HFFc6 (cell line): ENCODE measurements around the gene MSI2. TPM values are rescaled to one million over a fixed set of nuclear protein-coding genes. Genes with fewer than 3 reads are reported as not detected.

Source experiments
- DNase-seq: peaks from one replicate; pipeline ENCODE4 v3.0.0-alpha.2; 2018
- H3K27ac Mint-ChIP-seq: 2 replicates; pipeline ENCODE4 v1.8.0; 2020; ENCODE audit warnings: mild to moderate bottlenecking, mixed read lengths
- H3K27me3 Mint-ChIP-seq: 2 replicates; pipeline ENCODE4 v1.8.0; 2021; ENCODE audit warnings: mild to moderate bottlenecking, moderate library complexity, mixed read lengths; ENCODE audit not compliant: insufficient read depth
- H3K36me3 Mint-ChIP-seq: 2 replicates; pipeline ENCODE4 v1.8.0; 2021; ENCODE audit warnings: low read depth, mixed read lengths
- H3K4me1 Mint-ChIP-seq: 2 replicates; pipeline ENCODE4 v1.8.0; 2020; ENCODE audit warnings: low read depth, mixed read lengths
- H3K4me3 Mint-ChIP-seq: 2 replicates; pipeline ENCODE4 v1.8.0; 2020; ENCODE audit warnings: mild to moderate bottlenecking, moderate library complexity, mixed read lengths
- H3K9me3 Mint-ChIP-seq: 2 replicates; pipeline ENCODE4 v1.8.0; 2020; ENCODE audit warnings: mild to moderate bottlenecking, mixed read lengths
- CTCF ChIP-seq: fragments of 200-600 bp; sonication (generic); IDR thresholded peaks from 2 replicates; pipeline ENCODE4 v1.5.0; 2021; ENCODE audit warnings: antibody characterized with exemption, mild to moderate bottlenecking
- total RNA-seq, 6 experiments: library from RNA; stranded (reverse); fragmentation: NEBNext Ultra II Directional; extraction: Animal tissue kit (Norgen Biotek cat#: 25700); gene quantifications; 2 replicates in 1 of 6; 3 replicates in 5 of 6; pipeline ENCODE4 v1.2.3, GENCODE V29; 2021

The MSI2 gene
- total RNA-seq, 6 experiments from 2014 or later = 53.5 to 71.7 (median 55.0) TPM

DNA sequence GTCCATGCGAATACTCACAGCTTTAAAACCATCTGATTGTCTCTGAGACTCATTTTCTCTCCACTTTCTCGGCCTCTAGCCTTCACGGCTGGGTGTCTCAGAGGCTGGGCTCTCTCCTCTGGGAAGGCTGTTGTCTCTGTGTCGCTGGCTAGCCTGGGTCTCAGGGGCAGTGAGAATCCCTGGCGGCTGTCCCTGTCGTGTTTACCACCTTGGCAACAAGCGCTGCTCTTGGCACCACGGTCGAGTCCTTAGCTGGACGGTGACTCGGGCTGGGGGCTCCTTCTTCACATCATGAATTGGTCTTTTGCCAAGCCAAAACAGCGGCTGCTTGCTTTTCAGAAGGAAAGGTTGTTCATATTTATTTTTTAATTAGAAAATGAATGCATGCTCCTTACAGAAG is 81.1 kb downstream of the MSI2 start:
- no peak for DNase-seq
- Mint-ChIP-seq H3K27me3 (peaks cover 4% of the 10 kb centered on the region), H3K36me3 (peaks cover 15% of the 10 kb centered on the region; the same call in 1 of the 2 replicates), H3K27ac (no peak overlapping the region), H3K4me3 (no peak overlapping the region), H3K4me1 (no peaks in the 10 kb centered on the region), H3K9me3 (no peaks in the 10 kb centered on the region)
- no peak for TF ChIP-seq CTCF

DNA sequence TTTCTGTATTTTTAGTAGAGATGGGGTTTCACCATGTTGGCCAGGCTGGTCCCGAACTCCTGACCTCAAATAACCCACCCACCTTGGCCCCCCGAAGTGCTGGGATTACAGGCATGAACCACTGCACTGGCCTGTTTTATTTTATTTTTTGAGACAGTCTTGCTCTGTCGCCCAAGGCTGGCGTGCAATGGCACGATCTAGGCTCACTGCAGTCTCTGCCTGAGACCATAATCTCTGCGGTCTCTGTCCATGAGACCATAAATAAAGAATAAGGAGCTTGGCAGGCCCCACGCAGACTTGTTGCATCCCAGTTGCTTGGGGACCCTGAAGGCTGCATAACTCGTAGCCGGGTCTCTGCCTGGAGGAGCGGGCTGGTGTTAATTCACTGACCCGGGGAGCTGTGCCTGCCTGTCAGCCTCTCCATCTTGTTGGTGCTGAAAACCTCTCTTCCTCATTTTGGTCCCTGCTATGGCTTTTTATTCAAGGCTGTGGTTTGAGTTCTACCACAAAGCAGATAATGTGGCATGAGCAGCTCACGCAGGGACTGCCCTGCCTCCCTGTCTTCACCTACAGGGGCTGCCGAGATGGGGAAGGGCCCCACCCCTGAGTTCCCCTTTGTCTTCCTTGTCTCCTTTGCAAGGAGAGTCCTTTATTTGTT is 82.1 kb downstream of the MSI2 start:
- no peak for DNase-seq
- H3K27ac Mint-ChIP-seq = no peak overlapping the region
- H3K4me3 Mint-ChIP-seq = no peak overlapping the region
- H3K9me3 Mint-ChIP-seq = no peaks in the 10 kb centered on the region
- no peak for TF ChIP-seq CTCF
- peaks cover 15% of the 10 kb centered on the region; the same call in 1 of the 2 replicates for H3K36me3 Mint-ChIP-seq
- peaks cover 4% of the 10 kb centered on the region for H3K27me3 Mint-ChIP-seq
- H3K4me1 Mint-ChIP-seq = no peaks in the 10 kb centered on the region

DNA sequence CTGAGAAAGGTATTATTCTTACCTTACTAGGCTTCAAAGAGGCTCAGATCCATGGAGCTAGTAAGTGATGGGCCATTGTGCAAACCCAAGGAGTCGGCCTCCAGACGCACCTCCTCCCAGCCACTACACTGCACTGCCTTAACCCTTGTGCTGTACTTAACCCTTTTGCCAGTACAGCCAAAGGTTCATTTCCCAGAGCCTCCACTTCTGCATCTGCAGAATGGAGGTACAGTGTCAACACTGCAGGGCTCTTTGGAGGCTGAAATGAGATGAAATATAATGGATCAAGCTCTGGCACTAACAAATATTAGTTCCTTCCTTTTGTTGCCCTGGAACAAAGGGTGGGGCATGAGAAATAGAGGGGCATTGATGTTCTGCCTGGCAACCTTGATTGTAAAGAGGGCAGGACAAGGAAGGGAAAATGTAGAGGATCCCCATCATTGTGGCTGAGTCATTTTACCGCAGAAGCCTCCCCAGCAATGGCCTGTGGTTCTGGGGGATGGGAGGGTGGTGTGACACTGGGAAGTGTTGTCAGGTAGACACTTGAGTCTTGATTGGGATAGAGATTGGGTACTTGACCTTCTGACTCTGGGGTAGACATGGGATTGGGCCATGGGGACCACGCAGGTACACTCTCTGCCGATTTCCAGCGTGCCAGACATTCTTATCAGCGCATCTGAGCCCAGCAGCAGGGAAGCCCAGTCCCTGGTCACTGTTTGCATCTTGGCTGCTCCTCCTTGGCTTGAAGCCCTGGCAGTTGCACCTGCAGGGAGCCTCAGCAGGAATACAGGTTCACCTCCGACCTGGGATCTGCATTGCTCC is 84.0 kb downstream of the MSI2 start:
- peaks cover 19% of the 10 kb centered on the region; the same call in 1 of the 2 replicates for H3K36me3 Mint-ChIP-seq
- H3K4me3 Mint-ChIP-seq = no peak overlapping the region
- no peak for TF ChIP-seq CTCF
- no peaks in the 10 kb centered on the region for H3K4me1 Mint-ChIP-seq
- no peak overlapping the region for H3K27ac Mint-ChIP-seq
- DNase-seq = no peak
- no peaks in the 10 kb centered on the region for H3K9me3 Mint-ChIP-seq
- H3K27me3 Mint-ChIP-seq = peaks cover 4% of the 10 kb centered on the region

- DNase-seq = no peak
- no peak overlapping the region for H3K27ac Mint-ChIP-seq
- TF ChIP-seq CTCF = no peak
- peaks cover 2% of the 10 kb centered on the region for H3K27me3 Mint-ChIP-seq
- H3K4me1 Mint-ChIP-seq = no peaks in the 10 kb centered on the region
- H3K36me3 Mint-ChIP-seq = peaks cover 16% of the 10 kb centered on the region; the same call in 1 of the 2 replicates
- H3K4me3 Mint-ChIP-seq = no peak overlapping the region
- no peaks in the 10 kb centered on the region for H3K9me3 Mint-ChIP-seq
Measured at GRCh38 chr17:57341611-57342540, 85.6 kb downstream of the MSI2 start.

- Mint-ChIP-seq H3K27ac (no peak overlapping the region), H3K36me3 (peaks cover 19% of the 10 kb centered on the region), H3K27me3 (peaks cover 2% of the 10 kb centered on the region; the same call in 1 of the 2 replicates), H3K4me1 (no peaks in the 10 kb centered on the region), H3K9me3 (no peaks in the 10 kb centered on the region), H3K4me3 (no peak overlapping the region)
- TF ChIP-seq CTCF = no peak
- DNase-seq = no peak
Measured at GRCh38 chr17:57342963-57343589, 86.8 kb downstream of the MSI2 start.
